Inferior parietal cortex (tissue), 1 donor: ENCODE results near the gene PPP2R5C.

Experiments used
- DNase-seq: peaks from one replicate; pipeline ENCODE4 v3.0.0-alpha.2; 2016; ENCODE audit errors: extremely low spot score

PPP2R5C gene

DNA sequence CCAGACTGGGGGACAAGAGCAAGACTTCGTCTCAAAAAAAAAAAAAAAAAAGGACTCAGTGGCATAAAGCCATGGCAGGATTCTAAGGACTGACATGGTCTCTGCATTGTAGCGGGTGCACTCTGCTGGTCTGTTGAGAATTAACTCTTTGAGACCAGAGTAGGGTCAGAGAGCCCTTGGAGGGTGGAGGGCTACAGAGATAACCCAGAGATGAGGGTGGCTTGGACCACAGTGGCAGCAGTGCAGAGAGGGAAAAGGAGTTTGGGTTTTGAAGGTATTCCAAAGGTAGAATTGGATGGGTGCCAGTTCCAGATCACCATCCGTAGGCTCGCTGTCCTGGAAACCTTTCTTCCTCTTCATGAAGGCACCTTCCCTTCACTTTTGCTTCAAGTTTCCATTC lies 188.6 kb downstream of the PPP2R5C start:
- DNase-seq: no peak

DNA sequence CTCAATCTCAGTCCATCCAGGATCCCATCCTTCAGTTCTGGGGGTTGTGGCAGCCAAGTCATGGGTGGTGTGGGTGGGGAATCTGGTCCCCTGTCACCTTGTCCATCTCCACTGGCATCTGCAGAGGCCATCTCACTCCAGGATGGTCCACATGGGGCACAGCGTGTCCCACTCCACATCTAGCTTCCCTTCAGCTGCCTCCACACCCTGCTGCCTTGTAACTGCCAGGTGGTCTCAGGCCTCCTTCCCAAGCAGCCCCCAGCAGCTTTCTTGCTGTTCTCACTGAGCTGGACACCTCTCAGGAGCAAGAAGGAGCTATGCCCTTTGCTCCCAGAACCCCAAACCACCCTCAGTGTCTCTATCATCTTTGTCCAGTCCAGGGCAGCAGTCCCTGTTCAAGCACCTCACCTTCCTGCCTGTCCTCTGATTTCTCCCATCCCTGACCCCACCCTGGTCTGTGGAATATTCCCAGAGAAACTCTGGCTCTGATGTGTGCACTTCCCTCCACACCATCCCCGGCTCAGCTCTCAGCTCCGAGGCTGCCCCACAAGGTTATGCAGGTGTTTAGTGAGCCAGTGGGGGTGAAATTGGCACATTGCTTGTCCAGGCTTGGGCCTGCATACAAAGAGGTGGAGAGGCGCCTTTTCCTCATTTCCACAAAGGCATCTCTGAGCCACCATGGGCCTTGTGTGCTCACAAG lies 189.2 kb downstream of the PPP2R5C start:
- no peak for DNase-seq

DNA sequence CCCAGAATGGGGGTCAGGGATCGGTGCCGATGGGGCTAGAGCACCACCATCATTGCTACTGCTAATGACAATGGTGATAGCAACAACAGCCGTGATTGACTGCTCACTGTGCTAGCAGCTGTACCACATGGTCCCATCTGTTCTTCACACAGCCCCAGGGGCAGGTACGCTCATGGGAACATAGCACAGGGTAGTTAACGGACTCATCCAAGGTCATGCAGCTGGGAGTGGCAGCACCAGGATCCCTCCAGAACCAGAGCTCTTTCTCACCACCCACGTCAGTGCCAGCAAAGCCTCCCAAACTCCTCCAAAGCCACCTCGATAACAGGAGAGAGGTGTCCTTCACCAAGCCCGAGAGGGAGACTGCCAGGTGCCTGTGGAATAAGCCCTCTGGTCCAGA lies 191.6 kb downstream of the PPP2R5C start:
- DNase-seq: no peak

DNA sequence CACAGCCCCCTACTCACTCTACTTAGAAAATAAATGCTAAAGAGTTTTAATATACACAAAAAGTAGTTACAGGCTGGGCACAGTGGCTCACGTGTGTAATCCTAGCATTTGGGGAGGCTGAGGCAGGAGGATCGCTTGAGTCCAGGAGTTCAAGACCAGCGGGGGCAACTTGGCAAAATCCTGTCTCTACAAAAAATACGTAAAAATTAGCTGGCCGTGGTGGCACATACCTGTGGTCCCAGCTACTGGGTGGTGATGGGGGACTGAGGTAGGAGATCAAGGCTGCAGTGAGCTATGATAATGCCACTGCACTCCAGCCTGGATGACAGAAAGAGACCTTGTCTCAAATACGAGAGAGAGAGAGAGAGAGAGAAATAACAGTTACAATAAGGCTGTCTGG lies 193.0 kb downstream of the PPP2R5C start:
- no peak for DNase-seq

DNA sequence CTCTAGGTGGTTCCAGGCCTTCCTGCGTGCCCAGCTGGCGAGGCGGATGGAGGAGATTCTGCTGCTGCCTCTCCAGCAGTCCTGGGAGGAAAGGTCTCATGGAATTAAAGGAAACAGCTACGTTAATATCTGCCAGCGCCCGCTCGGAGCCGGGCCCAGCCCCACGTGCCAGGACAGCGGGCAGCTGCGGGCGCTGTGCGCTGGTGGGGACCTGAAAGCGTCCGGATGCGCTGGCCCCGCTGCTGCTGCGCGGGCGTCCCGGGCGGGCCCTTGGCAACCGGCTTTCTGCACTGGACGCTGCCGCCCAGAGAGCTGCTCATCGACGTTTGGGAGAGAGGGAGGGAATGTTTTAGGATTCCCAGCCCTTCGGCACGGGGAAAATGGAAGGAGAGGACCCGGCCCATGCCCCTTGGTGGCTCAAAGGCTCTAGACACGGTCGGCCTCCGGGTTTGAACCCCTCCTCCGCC lies 194.2 kb downstream of the PPP2R5C start:
- no peak for DNase-seq

DNA sequence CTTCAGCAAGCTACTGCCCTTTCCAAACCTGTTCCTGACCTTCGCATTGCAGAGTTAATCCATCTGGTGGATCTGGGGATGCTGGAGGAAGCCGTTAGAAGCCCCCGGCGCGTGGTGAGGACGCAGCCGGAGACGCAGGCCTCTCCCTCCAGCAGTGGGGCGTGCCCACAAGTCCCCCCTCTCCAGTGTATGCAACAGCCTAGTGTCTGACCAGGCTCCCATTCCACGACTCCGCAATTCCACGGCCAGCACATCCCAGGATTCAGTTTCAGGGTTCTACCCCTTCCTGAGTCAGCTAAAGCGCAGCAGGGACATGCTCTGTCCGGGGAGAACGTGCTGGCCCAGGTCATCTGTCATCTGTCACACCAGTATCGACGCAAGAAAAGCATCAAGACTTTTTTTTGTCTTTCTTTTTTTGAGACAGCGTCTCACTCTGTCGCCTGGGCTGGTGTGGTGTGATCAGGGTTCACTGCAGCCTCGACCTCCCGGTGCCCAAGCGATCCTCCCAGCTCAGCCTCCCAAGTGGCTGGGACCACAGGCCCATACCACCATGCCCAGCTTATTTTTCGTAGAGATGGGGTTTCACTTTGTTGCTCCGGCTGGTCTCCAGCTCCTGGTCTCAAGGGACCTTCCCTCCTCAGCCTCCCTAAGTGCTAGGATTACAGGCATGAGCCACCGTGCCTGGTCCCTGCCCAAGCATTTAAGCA lies 194.8 kb downstream of the PPP2R5C start:
- no peak for DNase-seq

DNA sequence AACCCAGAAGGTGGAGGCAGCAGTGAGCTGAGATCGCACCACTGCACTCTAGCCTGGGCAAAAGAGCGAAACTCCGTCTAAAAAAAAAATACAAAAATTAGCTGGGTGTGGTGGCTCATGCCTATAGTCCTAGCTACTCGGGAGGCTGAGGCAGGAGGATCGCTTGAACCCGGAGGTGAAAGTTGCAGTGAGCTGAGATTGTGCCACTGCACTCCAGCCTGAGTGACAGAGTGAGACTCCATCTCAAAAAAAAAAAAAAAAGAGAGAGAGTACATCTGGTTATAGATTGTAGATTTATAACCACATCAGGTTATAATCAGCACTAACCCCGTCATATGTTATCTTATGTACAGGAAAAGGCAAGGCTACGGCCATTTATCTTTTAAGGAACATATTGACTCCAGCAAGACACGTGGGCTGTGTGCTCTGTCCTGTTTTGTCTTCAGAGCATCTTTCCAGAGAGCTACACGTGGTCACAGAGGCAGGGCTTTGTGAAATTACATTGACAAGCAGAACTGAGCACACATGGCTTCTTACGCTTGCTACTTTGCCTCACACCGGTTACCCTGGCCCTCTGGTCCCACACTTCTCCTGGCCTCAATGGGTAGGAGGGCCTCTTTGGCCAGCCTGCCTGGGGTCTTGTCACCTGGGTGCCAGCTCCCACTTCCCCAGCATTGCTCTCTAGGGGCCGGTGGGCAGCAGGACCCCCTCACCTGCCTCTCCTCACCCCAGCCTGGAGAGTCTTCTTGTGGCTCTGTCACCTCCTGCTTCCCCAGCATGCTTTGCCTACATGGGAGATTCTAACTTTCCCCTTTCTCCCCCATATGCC lies 196.1 kb downstream of the PPP2R5C start:
- DNase-seq: no peak

DNA sequence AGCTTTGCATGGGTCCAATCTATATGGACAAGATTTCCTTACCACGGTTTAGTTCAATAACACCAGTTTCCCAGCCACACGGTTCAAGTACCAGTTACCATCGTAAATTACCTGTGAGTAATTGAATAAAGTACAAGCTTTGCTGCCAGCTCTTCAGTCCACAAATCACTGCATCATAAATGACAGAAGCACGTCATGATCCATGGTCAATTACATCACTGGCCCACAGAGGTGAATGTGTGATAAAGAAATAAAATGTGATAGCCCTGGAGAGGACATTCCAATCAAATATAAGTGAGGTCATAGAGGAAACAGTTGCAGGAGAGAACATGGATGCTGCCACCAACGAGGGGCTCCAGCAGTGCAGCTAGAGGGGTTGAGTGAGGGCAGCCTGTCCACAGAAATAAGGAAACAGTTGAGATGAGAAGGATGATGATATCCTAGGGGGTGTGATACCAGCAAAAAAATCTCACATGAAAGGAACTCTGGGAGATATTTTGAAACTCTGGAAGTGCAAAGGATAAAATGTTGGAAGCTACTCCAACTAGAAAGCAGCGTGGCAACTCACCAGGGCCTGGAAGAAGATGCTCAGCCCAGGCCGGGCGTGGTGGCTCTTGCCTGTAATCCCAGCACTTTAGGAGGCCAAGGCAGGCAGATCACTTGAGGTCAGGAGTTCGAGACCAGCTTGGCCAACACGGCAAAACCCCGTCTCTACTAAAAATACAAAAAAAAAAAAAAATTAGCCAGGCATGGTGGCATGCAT lies 197.1 kb downstream of the PPP2R5C start:
- no peak for DNase-seq

DNA sequence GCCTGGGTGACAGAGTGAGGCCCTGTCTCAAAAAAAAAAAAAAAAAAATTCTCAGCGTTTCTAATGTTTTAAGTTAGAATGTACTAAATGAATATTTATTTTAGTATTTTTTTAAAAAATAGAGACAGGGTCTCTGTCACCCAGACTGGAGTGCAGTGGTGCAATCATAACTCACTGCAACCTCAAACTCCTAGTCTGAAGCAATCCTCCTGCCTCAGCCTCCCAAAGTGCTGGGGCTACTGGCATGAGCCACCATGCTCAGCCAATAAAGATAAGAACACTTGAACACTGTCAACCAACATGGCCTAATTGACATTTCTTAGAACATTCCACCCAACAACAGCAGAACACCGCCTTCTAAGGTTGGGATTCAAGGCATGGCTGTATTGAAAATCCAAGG lies 197.8 kb downstream of the PPP2R5C start:
- DNase-seq: no peak

DNA sequence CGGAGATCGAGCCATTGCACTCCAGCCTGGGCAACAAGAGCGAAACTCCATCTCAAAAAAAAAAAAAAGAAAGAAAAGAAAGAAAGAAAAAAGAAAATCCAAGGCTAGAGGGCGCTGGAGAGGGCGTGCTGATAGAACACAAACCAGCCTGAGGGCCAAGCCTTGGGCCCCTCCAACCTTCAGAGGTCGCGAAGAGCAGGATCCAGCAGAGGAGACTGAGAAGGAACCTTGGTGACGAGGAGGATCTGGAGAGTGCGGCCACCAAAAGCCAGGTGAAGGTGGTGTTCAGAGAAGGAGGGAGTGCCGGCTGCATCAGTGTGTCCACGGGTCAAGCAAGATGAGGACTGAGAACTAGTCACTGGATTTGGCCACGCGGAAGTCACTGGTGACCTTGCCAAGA lies 198.7 kb downstream of the PPP2R5C start:
- DNase-seq: no peak

DNA sequence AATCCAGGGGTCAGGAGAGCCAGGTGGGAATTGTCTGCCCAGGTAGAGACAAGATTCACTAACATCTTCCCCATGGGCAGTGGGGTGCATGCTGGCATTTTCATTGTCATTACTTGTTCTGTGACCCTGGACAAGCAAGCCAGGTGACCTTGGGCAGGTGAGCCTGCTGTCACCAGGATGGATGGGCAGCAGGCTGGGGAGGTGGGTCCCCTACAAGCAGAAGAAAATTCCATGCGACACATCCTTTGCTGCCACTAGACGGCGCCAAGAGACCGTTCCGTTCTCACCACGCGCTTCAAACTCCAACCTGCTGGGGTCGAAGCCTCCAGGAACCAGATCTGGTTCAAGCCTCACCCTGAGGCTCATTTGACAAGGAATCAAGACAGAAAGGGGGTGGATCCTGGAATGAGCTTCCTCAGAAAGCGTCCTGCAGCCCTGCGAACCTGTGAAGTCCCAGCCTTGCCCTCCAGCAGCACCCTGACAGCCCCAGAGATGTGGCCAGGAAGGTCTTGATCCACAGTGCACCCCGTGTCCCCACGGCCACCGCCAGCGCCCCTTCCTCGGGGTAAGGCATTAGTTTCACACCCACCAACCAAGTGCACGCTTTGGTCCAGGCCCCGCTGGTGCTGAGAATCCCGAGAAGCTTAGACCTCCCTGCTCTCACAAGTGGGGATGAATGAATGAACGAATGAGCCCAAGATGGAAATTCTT lies 199.7 kb downstream of the PPP2R5C start:
- peak; percentile 78 for DNase-seq

DNA sequence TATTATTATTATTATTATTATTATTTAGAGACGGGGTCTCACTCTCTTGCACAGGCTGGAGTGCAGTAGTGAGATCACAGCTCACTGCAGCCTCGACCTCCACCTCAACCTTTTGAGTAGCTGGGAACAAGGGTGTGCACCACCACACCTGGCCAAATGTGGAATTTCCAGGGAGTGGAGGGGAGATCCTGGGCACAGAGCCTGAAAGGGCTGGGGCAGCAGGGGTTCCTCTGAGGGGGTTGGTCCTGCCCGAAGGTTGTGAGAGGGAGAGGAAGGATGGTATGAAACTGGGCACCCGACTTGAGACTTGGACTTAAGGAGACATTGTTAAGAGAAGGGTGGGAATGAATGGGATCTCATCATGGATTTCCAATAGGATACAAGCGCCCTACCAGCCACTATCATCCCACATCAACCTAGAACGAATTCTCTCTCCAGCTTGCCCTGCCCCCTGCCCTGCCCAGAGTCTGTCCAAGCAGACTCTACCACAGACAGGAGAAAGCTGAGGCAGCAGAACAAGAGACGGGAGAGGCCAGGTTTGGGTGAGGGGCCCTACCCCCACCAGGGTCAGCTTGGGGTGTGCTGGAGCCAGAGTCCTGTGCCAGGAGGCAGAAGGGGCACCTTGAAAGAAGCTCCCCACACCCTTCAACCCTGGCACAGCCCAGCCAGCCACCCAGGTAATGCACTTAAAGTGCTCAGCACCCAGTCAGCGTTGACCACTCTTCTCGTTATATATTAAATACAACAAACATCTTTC lies 200.4 kb downstream of the PPP2R5C start:
- DNase-seq: no peak

DNA sequence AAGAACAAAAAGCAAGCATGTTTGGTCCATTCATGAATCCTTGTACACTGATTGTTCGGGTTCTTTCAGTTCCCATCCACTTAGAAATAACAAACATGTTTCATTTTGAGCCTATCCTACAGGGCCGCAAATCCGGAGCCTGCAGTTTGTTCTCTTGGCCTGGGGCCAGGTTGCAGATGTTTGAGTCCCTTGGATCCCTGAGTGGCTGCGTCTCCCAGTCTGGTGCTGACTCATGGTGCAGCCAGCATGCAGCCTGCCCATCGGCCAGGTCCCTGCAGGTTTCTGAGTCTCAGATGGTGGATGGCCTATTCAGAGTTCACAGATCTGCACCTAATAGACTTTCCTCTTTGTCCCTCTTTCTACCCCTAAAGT lies 201.0 kb downstream of the PPP2R5C start:
- DNase-seq: peak; percentile 70

DNA sequence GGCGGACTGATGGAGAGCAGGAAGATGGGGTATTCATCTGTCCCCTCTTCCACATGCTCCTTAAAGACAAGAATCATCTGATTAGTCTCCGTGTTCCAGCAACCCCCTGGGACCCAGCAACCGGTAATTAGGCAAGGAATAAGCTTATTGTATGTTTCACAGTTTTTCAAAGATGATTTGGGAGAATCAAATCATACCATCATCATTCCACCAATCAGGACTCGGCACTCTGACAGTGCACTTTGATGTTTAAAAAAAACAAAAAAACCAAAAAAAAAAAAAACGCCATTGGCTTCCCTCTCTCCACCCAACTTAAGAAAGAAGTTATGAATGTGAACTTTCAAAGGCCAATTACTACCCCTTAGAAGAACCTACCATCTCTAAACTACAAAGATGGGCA lies 201.5 kb downstream of the PPP2R5C start:
- no peak for DNase-seq

DNA sequence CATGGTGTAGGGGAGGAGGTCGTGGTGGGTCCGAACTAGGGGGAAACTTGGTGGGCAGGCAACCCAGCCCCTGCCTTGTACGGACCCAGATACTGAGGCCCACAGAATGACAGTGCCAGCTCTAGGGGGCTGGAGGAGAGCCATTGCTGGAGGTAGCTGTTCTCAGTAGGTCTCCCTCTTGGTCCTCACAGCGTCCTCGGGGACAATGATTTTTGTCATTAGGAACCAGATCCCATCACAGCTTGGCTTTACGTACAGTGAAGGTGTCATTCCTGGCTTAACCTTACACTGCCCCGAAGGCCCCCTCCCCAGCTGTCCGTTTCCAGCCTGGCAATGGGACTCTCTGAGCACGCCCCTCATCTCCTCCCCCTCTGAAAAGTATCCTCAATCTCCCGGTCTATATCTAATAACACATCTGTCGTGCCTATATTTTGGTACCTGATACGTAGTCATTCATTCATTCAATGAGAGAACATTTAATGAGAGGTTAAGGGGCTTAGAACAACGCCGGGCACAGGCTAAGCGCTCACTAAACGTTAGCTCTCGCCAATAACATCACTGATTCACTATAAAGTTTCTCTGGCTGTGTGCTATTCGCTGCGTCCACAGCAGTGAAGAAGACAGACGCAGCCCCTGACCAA lies 202.3 kb downstream of the PPP2R5C start:
- DNase-seq: no peak

DNA sequence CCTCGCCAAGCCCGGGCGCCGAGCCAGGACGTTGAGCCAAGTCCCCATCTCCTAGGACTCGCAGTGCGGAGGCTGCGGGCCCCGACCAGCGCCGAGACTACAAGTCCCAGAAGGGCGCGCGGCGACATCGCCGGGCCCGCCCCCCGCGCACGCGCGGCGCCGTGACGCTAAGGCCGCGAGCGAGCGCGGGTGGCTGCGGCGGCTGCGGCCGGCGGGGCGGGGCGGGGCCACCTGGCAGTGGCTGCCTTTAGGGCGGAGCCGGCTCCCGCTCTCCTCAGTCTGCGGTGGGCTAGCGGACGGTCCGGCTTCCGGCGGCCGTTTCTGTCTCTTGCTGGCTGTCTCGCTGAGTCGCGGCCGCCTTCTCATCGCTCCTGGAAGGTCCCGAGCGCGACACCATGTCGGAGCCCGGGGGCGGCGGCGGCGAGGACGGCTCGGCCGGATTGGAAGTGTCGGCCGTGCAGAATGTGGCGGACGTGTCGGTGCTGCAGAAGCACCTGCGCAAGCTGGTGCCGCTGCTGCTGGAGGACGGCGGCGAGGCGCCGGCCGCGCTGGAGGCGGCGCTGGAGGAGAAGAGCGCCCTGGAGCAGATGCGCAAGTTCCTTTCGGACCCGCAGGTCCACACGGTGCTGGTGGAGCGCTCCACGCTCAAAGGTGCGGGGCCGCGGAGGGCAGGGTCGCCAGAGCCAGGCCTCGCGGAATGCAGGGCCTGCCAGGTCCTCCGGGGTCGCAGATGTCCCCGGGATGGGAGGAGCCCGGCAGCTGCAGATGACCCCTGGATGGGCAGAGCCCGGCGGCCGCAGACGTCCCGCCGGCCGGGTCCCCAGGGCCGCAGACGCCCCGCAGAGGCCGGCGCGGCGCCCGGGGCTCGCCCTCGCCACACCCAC lies 203.0 kb downstream of the PPP2R5C start, which contains the start of gene DYNC1H1:
DYNC1H1 (plus strand) TSS at position 277 of the 884 bp plus-strand sequence; CDS start at position 396, 119 bp downstream.
- peak; percentile 89 for DNase-seq

DNA sequence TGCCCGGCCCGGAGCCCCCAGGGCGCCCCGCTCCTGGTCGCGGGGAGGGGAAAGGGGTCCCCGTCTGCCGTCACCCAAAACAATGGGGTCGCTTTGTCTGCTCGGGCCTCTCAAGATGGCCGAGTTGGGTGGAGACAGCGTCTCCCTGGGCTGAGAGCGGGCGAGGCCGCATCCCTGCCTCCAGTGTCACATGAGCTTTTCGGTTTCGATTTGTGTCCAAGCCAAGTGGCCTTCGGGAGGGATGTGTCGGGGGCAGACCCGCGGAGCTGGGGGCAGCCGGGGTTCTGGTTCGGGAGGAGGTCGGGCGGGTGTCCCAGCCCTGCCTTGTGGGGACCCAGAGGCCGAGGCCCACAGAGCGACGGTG lies 203.7 kb downstream of the PPP2R5C start:
- DNase-seq: peak; percentile 75

DNA sequence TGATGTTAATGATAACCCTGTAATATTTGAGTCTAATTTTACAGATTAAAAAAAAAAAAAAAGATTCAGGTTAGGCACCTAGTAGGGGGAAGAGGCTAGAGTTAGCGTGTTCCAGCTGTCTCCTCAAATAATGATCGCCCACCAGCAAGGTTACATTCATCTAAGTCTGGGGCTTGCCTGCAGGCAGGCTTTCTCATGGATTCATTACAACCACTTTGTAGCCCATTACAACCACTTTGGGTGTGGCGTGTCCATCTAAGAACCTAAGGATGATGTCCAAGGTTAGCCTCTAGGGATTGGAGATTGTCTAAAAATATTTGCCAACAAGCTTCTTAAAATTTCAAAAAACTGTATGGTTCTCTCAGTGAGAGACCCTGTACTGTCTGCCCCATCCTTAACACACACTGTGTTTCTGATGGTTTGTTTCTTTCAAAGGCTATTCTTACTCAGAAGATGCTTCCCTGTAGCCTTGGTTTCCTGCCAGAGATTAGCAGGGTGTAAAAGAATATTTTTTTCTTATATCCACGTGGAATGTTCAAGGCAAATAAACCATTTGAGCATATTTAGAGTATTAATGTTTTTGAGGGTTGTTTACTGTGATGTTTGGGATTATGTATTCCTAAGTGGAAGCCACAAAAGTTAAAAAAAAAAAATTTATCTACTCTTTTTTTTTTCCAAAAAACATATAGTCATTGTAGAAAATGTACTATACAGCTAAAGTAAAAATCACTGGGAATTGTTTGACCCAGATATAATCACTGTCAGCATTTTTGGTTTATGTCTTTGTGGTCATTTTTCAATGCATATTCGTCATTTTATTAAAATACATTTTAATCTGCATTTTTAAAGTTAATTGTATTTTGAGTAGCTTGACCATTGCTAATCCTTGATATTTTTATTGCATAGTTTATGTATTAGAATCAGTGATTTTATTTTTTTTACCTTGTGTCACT lies 204.5 kb downstream of the PPP2R5C start:
- DNase-seq: no peak
